CD4-positive, alpha-beta T cell treated with Interleukin-15 for 1 hour (primary cell): ENCODE measurements around the gene KIR2DL4.
A peak's percentile ranks its signal among the peaks of the same experiment; 100 is the strongest.
"Not testable (repeated sequence)": the region's sequence is repeated elsewhere in the genome, so short reads cannot be mapped to it uniquely, and the experiment has no call there.

ENCODE experiments used
- DNase-seq: peaks from one replicate; pipeline ENCODE4 v3.0.0-alpha.2; 2020

Gene KIR2DL4

GRCh38 chr19:54803410-54803809 is at the start of gene KIR2DL4:
KIR2DL4 (plus strand) TSS chr19:54803610; CDS start chr19:54803652, 42 bp downstream.
- peak; percentile 41 for DNase-seq

- DNase-seq: not testable (repeated sequence)
Measured at GRCh38 chr19:54756204-54757110, 47.0 kb upstream of the KIR2DL4 start.

GRCh38 chr19:54758577-54758976 is 44.8 kb upstream of the KIR2DL4 start:
- not testable (repeated sequence) for DNase-seq

GRCh38 chr19:54764219-54764618 is 39.2 kb upstream of the KIR2DL4 start:
- peak; percentile 72 for DNase-seq

- not testable (repeated sequence) for DNase-seq
Measured at GRCh38 chr19:54766464-54766863, 36.9 kb upstream of the KIR2DL4 start.

GRCh38 chr19:54769646-54770045 is 33.8 kb upstream of the KIR2DL4 start, which contains the start of gene KIR2DL1:
KIR2DL1 (plus strand) TSS chr19:54769793; CDS start chr19:54769851, 58 bp downstream.
- DNase-seq: not testable (repeated sequence)

GRCh38 chr19:54770511-54770910 is 32.9 kb upstream of the KIR2DL4 start:
- DNase-seq: not testable (repeated sequence)

GRCh38 chr19:54771018-54771960 is 32.1 kb upstream of the KIR2DL4 start:
- DNase-seq: not testable (repeated sequence)

- not testable (repeated sequence) for DNase-seq
Measured at GRCh38 chr19:54772666-54773065, 30.7 kb upstream of the KIR2DL4 start.

- DNase-seq: not testable (repeated sequence)
Measured at GRCh38 chr19:54775095-54775815, 28.2 kb upstream of the KIR2DL4 start.

GRCh38 chr19:54775830-54776229 is 27.6 kb upstream of the KIR2DL4 start:
- DNase-seq: not testable (repeated sequence)

GRCh38 chr19:54777851-54778250 is 25.6 kb upstream of the KIR2DL4 start:
- DNase-seq: not testable (repeated sequence)

- DNase-seq: peak; percentile 66
Measured at GRCh38 chr19:54778896-54779295, 24.5 kb upstream of the KIR2DL4 start.

- DNase-seq: not testable (repeated sequence)
Measured at GRCh38 chr19:54782916-54783315, 20.5 kb upstream of the KIR2DL4 start.

- DNase-seq: not testable (repeated sequence)
Measured at GRCh38 chr19:54786091-54786723, 17.2 kb upstream of the KIR2DL4 start.

GRCh38 chr19:54788154-54788553 is 15.3 kb upstream of the KIR2DL4 start:
- peak; percentile 73 for DNase-seq

GRCh38 chr19:54790711-54791110 is 12.7 kb upstream of the KIR2DL4 start:
- no peak for DNase-seq

- DNase-seq: no peak
Measured at GRCh38 chr19:54791476-54791875, 11.9 kb upstream of the KIR2DL4 start.

GRCh38 chr19:54792814-54793213 is 10.6 kb upstream of the KIR2DL4 start:
- DNase-seq: no peak

GRCh38 chr19:54795758-54796157 is 7.7 kb upstream of the KIR2DL4 start:
- no peak for DNase-seq

- no peak for DNase-seq
Measured at GRCh38 chr19:54804101-54804500, 691 bp downstream of the KIR2DL4 start.

GRCh38 chr19:54804571-54804970 is 1.2 kb downstream of the KIR2DL4 start:
- no peak for DNase-seq
